K562 (cell line): Measurements from ENCODE around the gene FAM83F.

Source experiments
- CC2D1A ChIP-seq: fragments of 450-650 bp; IDR thresholded peaks from 2 replicates; pipeline ENCODE4 v1.6.1; 2017; ENCODE audit warnings: mild to moderate bottlenecking
- MEIS2 ChIP-seq: fragments of 450-650 bp; IDR thresholded peaks from 2 replicates; pipeline ENCODE4 v1.6.1; 2014; ENCODE audit warnings: mild to moderate bottlenecking; ENCODE audit not compliant: partially characterized antibody
- ZBTB8A ChIP-seq: fragments of 450-650 bp; IDR thresholded peaks from 2 replicates; pipeline ENCODE4 v1.6.1; 2018; ENCODE audit warnings: mild to moderate bottlenecking, moderate library complexity; ENCODE audit not compliant: partially characterized antibody

- TF ChIP-seq MEIS2 (no peak), ZBTB8A (no peak), CC2D1A (no peak)
These were observed 37.2 kb downstream of the FAM83F start for GRCh38 chr22:40031766-40032470.
